ENCODE results near the gene MLIP. TPM values are rescaled to one million over a fixed set of nuclear protein-coding genes. Genes with fewer than 3 reads are reported as not detected.

MLIP gene
- total RNA-seq, 2 experiments from 2014 or later, result not detected

- Histone ChIP-seq H2AFZ (ENCODE audit: low read length) (no peak overlapping the region), H3K4me2 (ENCODE audit: low read length) (no peak overlapping the region), H3K79me2 (ENCODE audit: insufficient read depth, low read depth, low read length) (no peaks in the 10 kb centered on the region), H3K9me2 (ENCODE audit: insufficient read depth, low read length) (no peaks in the 10 kb centered on the region), H4K20me1 (ENCODE audit: insufficient read depth, low read length) (no peaks in the 10 kb centered on the region), H3K36me3 (ENCODE audit: insufficient read depth, low read length) (no peaks in the 10 kb centered on the region), H3K4me3 (ENCODE audit: low read depth, low read length, poor library complexity, severe bottlenecking) (no peak overlapping the region), H3K9me3 (ENCODE audit: low read length) (no peaks in the 10 kb centered on the region), H3K27ac (ENCODE audit: low read depth, low read length, poor library complexity, severe bottlenecking) (no peak overlapping the region), H3K4me1 (ENCODE audit: insufficient read depth, low read length, poor library complexity, severe bottlenecking) (no peaks in the 10 kb centered on the region)
- no TSS peak for BruUV-seq (replicated peaks)
- TF ChIP-seq EZH2phosphoT487 (IDR thresholded peaks at IDR 0.05; ENCODE audit: borderline replicate concordance, low read depth, low read length) (no peak), CTCF (conservative IDR thresholded peaks at IDR 0.05; ENCODE audit: low read length) (no peak)
- CTCF ChIA-PET (ENCODE audit: unreplicated experiment), result no interaction called here
- POLR2A ChIA-PET, result interaction anchor here (0.7 kb wide), 1 partner anchor 244 kb away, joined by 3 read pairs; no protein-coding TSS in a partner anchor
- DNase-seq (ENCODE audit: low spot score), result no peak
- intact Hi-C loops (cut with micrococcal nuclease; ENCODE audit: unreplicated experiment), result no loop called here
Measured at GRCh38 chr6:54094293-54094692, 16.9 kb upstream of the MLIP start.

GRCh38 chr6:54094786-54095185, 16.5 kb upstream of the MLIP start:
- no peak overlapping the region for H2AFZ ChIP-seq (ENCODE audit: low read length)
- no peaks in the 10 kb centered on the region for H3K9me3 ChIP-seq (ENCODE audit: low read length)
- no peak for DNase-seq (ENCODE audit: low spot score)
- intact Hi-C loops (cut with micrococcal nuclease; ENCODE audit: unreplicated experiment), result no loop called here
- no peaks in the 10 kb centered on the region for H4K20me1 ChIP-seq (ENCODE audit: insufficient read depth, low read length)
- POLR2A ChIA-PET, result no interaction called here
- no peaks in the 10 kb centered on the region for H3K4me1 ChIP-seq (ENCODE audit: insufficient read depth, low read length, poor library complexity, severe bottlenecking)
- CTCF ChIA-PET (ENCODE audit: unreplicated experiment), result no interaction called here
- BruUV-seq (replicated peaks), result no TSS peak
- H3K79me2 ChIP-seq (ENCODE audit: insufficient read depth, low read depth, low read length), result no peaks in the 10 kb centered on the region
- H3K4me3 ChIP-seq (ENCODE audit: low read depth, low read length, poor library complexity, severe bottlenecking), result no peak overlapping the region
- H3K4me2 ChIP-seq (ENCODE audit: low read length), result no peak overlapping the region
- TF ChIP-seq CTCF (conservative IDR thresholded peaks at IDR 0.05; ENCODE audit: low read length) (no peak), EZH2phosphoT487 (IDR thresholded peaks at IDR 0.05; ENCODE audit: borderline replicate concordance, low read depth, low read length) (no peak)
- no peak overlapping the region for H3K27ac ChIP-seq (ENCODE audit: low read depth, low read length, poor library complexity, severe bottlenecking)
- no peaks in the 10 kb centered on the region for H3K9me2 ChIP-seq (ENCODE audit: insufficient read depth, low read length)
- no peaks in the 10 kb centered on the region for H3K36me3 ChIP-seq (ENCODE audit: insufficient read depth, low read length)

- Histone ChIP-seq H3K9me3 (ENCODE audit: low read length) (no peaks in the 10 kb centered on the region), H3K79me2 (ENCODE audit: insufficient read depth, low read depth, low read length) (no peaks in the 10 kb centered on the region), H3K9me2 (ENCODE audit: insufficient read depth, low read length) (no peaks in the 10 kb centered on the region), H3K4me3 (ENCODE audit: low read depth, low read length, poor library complexity, severe bottlenecking) (no peak overlapping the region), H2AFZ (ENCODE audit: low read length) (no peak overlapping the region), H3K36me3 (ENCODE audit: insufficient read depth, low read length) (no peaks in the 10 kb centered on the region), H3K4me2 (ENCODE audit: low read length) (no peak overlapping the region), H3K27ac (ENCODE audit: low read depth, low read length, poor library complexity, severe bottlenecking) (no peak overlapping the region), H4K20me1 (ENCODE audit: insufficient read depth, low read length) (no peaks in the 10 kb centered on the region), H3K4me1 (ENCODE audit: insufficient read depth, low read length, poor library complexity, severe bottlenecking) (no peaks in the 10 kb centered on the region)
- intact Hi-C loops (cut with micrococcal nuclease; ENCODE audit: unreplicated experiment), result no loop called here
- DNase-seq (ENCODE audit: low spot score), result no peak
- CTCF ChIA-PET (ENCODE audit: unreplicated experiment), result no interaction called here
- POLR2A ChIA-PET, result interaction anchor here (1.3 kb wide), 1 partner anchor 19 kb away, joined by 3 read pairs; no protein-coding TSS in a partner anchor
- no peak for TF ChIP-seq EZH2phosphoT487 (IDR thresholded peaks at IDR 0.05; ENCODE audit: borderline replicate concordance, low read depth, low read length)
- no peak for TF ChIP-seq CTCF (conservative IDR thresholded peaks at IDR 0.05; ENCODE audit: low read length)
- BruUV-seq (replicated peaks), result no TSS peak
Measured at GRCh38 chr6:54095723-54096122, 15.5 kb upstream of the MLIP start.
